Measurements from ENCODE around the gene CXCL3. TPM values are rescaled to one million over a fixed set of nuclear protein-coding genes. Genes with fewer than 3 reads are reported as not detected.

Gene CXCL3
- total RNA-seq, 1 donor from 2014 or later, result 2.3 TPM

- Mint-ChIP-seq H3K27ac (no peak overlapping the region), H3K27me3 (ENCODE audit: low read depth) (peaks cover 50% of the 10 kb centered on the region), H3K4me3 (no peak overlapping the region), H3K9me3 (peaks cover 13% of the 10 kb centered on the region), H3K4me1 (peaks cover 5% of the 10 kb centered on the region), H3K36me3 (no peaks in the 10 kb centered on the region)
- no peak for TF ChIP-seq CTCF (IDR thresholded peaks at IDR 0.05; ENCODE audit: unreplicated experiment)
- DNase-seq (ENCODE audit: low spot score in 2 of 2, unreplicated experiment in 2 of 2), result no peak
These were observed 4.2 kb upstream of the CXCL3 start for GRCh38 chr4:74042681-74043080.

GRCh38 chr4:74041418-74041817 lies 2.9 kb upstream of the CXCL3 start:
- H3K36me3 Mint-ChIP-seq, result no peaks in the 10 kb centered on the region
- H3K27ac Mint-ChIP-seq, result no peak overlapping the region
- TF ChIP-seq CTCF (IDR thresholded peaks at IDR 0.05; ENCODE audit: unreplicated experiment), result no peak
- peaks cover 5% of the 10 kb centered on the region for H3K4me1 Mint-ChIP-seq
- H3K4me3 Mint-ChIP-seq, result no peak overlapping the region
- peaks cover 57% of the 10 kb centered on the region for H3K27me3 Mint-ChIP-seq (ENCODE audit: low read depth)
- DNase-seq (ENCODE audit: low spot score in 2 of 2, unreplicated experiment in 2 of 2), result no peak
- peaks cover under 1% of the 10 kb centered on the region for H3K9me3 Mint-ChIP-seq

GRCh38 chr4:74039315-74039763 lies 850 bp upstream of the CXCL3 start:
- peak overlapping the region; percentile 81 for H3K4me3 Mint-ChIP-seq
- no peaks in the 10 kb centered on the region for H3K9me3 Mint-ChIP-seq
- peaks cover 5% of the 10 kb centered on the region for H3K4me1 Mint-ChIP-seq
- no peaks in the 10 kb centered on the region for H3K36me3 Mint-ChIP-seq
- H3K27ac Mint-ChIP-seq, result no peak overlapping the region
- peaks cover 69% of the 10 kb centered on the region for H3K27me3 Mint-ChIP-seq (ENCODE audit: low read depth)
- DNase-seq (ENCODE audit: low spot score in 2 of 2, unreplicated experiment in 2 of 2), result no peak
- no peak for TF ChIP-seq CTCF (IDR thresholded peaks at IDR 0.05; ENCODE audit: unreplicated experiment)

GRCh38 chr4:74038086-74038424 lies 434 bp downstream of the CXCL3 start:
- Mint-ChIP-seq H3K36me3 (no peaks in the 10 kb centered on the region), H3K27me3 (ENCODE audit: low read depth) (peaks cover 64% of the 10 kb centered on the region), H3K4me3 (peak overlapping the region; percentile 81), H3K9me3 (no peaks in the 10 kb centered on the region), H3K4me1 (peaks cover 5% of the 10 kb centered on the region), H3K27ac (no peak overlapping the region)
- no peak for DNase-seq (ENCODE audit: low spot score in 2 of 2, unreplicated experiment in 2 of 2)
- TF ChIP-seq CTCF (IDR thresholded peaks at IDR 0.05; ENCODE audit: unreplicated experiment), result no peak

- TF ChIP-seq CTCF (IDR thresholded peaks at IDR 0.05; ENCODE audit: unreplicated experiment), result no peak
- H3K27ac Mint-ChIP-seq, result no peak overlapping the region
- H3K4me1 Mint-ChIP-seq, result peaks cover 5% of the 10 kb centered on the region
- H3K36me3 Mint-ChIP-seq, result no peaks in the 10 kb centered on the region
- DNase-seq (ENCODE audit: low spot score in 2 of 2, unreplicated experiment in 2 of 2), result no peak
- H3K27me3 Mint-ChIP-seq (ENCODE audit: low read depth), result peaks cover 64% of the 10 kb centered on the region
- peak overlapping the region; percentile 81 for H3K4me3 Mint-ChIP-seq
- no peaks in the 10 kb centered on the region for H3K9me3 Mint-ChIP-seq
These were observed 1.2 kb downstream of the CXCL3 start for GRCh38 chr4:74037076-74037955.

All from mesothelial cell of epicardium (in vitro differentiated cells).